ENCODE results near the gene VTI1B. TPM values are rescaled to one million over a fixed set of nuclear protein-coding genes. Genes with fewer than 3 reads are reported as not detected.

The VTI1B gene
- polyA plus RNA-seq, 1 donor (not counting 4 experiments of a cell fraction or from before 2014, with no cell fraction given): 94.4 TPM

- no peaks in the 10 kb centered on the region for H3K27me3 ChIP-seq (ENCODE audit: control insufficient read depth, extremely low read depth, insufficient read depth, low read length)
- dilution Hi-C loops (cut with MboI; ENCODE audit: extremely low pct_ligation_motif_present, low sequenced_read_pairs): no loop called here
Observed at GRCh38 chr14:67694791-67695393, 20.5 kb upstream of the VTI1B start.

GRCh38 chr14:67690011-67690410, 15.6 kb upstream of the VTI1B start:
- peaks cover 7% of the 10 kb centered on the region for H4K20me1 ChIP-seq (ENCODE audit: control insufficient read depth, extremely low read depth, insufficient read depth, low read length)
- peaks cover 39 to 50% of the 10 kb centered on the region in 2 experiments for H3K36me3 ChIP-seq (ENCODE audit: control insufficient read depth in 2 of 2, extremely low read depth in 1 of 2, insufficient read depth in 2 of 2, low read length in 2 of 2)
- H3K9me1 ChIP-seq (ENCODE audit: control insufficient read depth, extremely low read depth, insufficient read depth, low read length): no peaks in the 10 kb centered on the region
- no peak for TF ChIP-seq EZH2 (IDR thresholded peaks at IDR 0.05; ENCODE audit: low read length)
- TF ChIP-seq CTCF (optimal IDR thresholded peaks at IDR 0.05 in 1 of 3, IDR thresholded peaks at IDR 0.05 in 1 of 3, conservative IDR thresholded peaks at IDR 0.05 in 1 of 3; ENCODE audit: extremely low read depth in 1 of 3, insufficient read depth in 2 of 3, low read length in 3 of 3): no peak
- H3K27me3 ChIP-seq (ENCODE audit: control insufficient read depth, extremely low read depth, insufficient read depth, low read length): no peaks in the 10 kb centered on the region
- H3K4me2 ChIP-seq (ENCODE audit: control insufficient read depth, extremely low read depth, insufficient read depth, low read depth, low read length): no peak overlapping the region
- no peak overlapping the region for H3K9ac ChIP-seq (ENCODE audit: control insufficient read depth, extremely low read depth, insufficient read depth, low read length)
- peaks cover 75% of the 10 kb centered on the region for H3K79me2 ChIP-seq (ENCODE audit: control insufficient read depth, insufficient read depth, low read length)
- H3K4me3 ChIP-seq (ENCODE audit: control insufficient read depth in 2 of 3, extremely low read depth in 1 of 3, insufficient read depth in 2 of 3, low read depth in 1 of 3, low read length in 3 of 3): no peak overlapping the region
- no peak overlapping the region for H2AFZ ChIP-seq (ENCODE audit: control insufficient read depth, low read length)
- H3K27ac ChIP-seq (ENCODE audit: control insufficient read depth, insufficient read depth, low read length): no peak overlapping the region
- FAIRE-seq (no peak), DNase-seq (ENCODE audit: low read depth, low spot score) (no peak)
- peaks cover 28% of the 10 kb centered on the region for H3K4me1 ChIP-seq (ENCODE audit: control insufficient read depth, extremely low read depth, insufficient read depth, low read length)
- dilution Hi-C loops (cut with MboI; ENCODE audit: extremely low pct_ligation_motif_present, low sequenced_read_pairs): no loop called here
- H3K9me3 ChIP-seq (ENCODE audit: control insufficient read depth, low read depth, low read length): no peaks in the 10 kb centered on the region

More at GRCh38 chr14:67694791-67695393, 20.5 kb upstream of the VTI1B start:
- DNase-seq (ENCODE audit: low read depth, low spot score) (no peak), FAIRE-seq (peak; percentile 91)
- Histone ChIP-seq H3K4me2 (ENCODE audit: control insufficient read depth, extremely low read depth, insufficient read depth, low read depth, low read length) (peak overlapping the region; percentile 51), H3K27ac (ENCODE audit: control insufficient read depth, insufficient read depth, low read length) (peak overlapping the region; percentile 89), H4K20me1 (ENCODE audit: control insufficient read depth, extremely low read depth, insufficient read depth, low read length) (peaks cover 2% of the 10 kb centered on the region), H3K36me3 (ENCODE audit: control insufficient read depth in 2 of 2, extremely low read depth in 1 of 2, insufficient read depth in 2 of 2, low read length in 2 of 2) (peaks cover 19 to 22% of the 10 kb centered on the region in 2 experiments), H2AFZ (ENCODE audit: control insufficient read depth, low read length) (peak overlapping the region; percentile 27), H3K9me1 (ENCODE audit: control insufficient read depth, extremely low read depth, insufficient read depth, low read length) (no peaks in the 10 kb centered on the region), H3K4me3 (ENCODE audit: control insufficient read depth in 2 of 3, extremely low read depth in 1 of 3, insufficient read depth in 2 of 3, low read depth in 1 of 3, low read length in 3 of 3) (peak overlapping the region; percentile 73 to 90 (median 89)), H3K9me3 (ENCODE audit: control insufficient read depth, low read depth, low read length) (no peaks in the 10 kb centered on the region), H3K4me1 (ENCODE audit: control insufficient read depth, extremely low read depth, insufficient read depth, low read length) (peaks cover 27% of the 10 kb centered on the region), H3K9ac (ENCODE audit: control insufficient read depth, extremely low read depth, insufficient read depth, low read length) (peak overlapping the region; percentile 87), H3K79me2 (ENCODE audit: control insufficient read depth, insufficient read depth, low read length) (peaks cover 50% of the 10 kb centered on the region)
- TF ChIP-seq CTCF (optimal IDR thresholded peaks at IDR 0.05 in 1 of 3, IDR thresholded peaks at IDR 0.05 in 1 of 3, conservative IDR thresholded peaks at IDR 0.05 in 1 of 3; ENCODE audit: extremely low read depth in 1 of 3, insufficient read depth in 2 of 3, low read length in 3 of 3) (no peak), EZH2 (IDR thresholded peaks at IDR 0.05; ENCODE audit: low read length) (no peak)

All from keratinocyte (primary cell).